Esophagus muscularis mucosa (tissue), 4 donors: Measurements from ENCODE around the gene AK4.

ENCODE experiments used
- CTCF ChIP-seq, 3 experiments: fragments of 200-600 bp in 2 of 3; fragments of 450-650 bp in 1 of 3; sonication (generic) in 2 of 3; IDR thresholded peaks; one replicate each; pipeline ENCODE4 v1.5.1; 2017 to 2019; ENCODE audit warnings: antibody characterized with exemption in 3 of 3, mild to moderate bottlenecking in 2 of 3, moderate library complexity in 1 of 3
- EP300 ChIP-seq: sonication (generic); formaldehyde crosslinking; IDR thresholded peaks from one replicate; pipeline ENCODE4 v1.6.1; 2017; ENCODE audit warnings: antibody characterized with exemption
- POLR2A ChIP-seq: fragments of 450-650 bp; IDR thresholded peaks from one replicate; pipeline ENCODE4 v1.6.1; 2017; ENCODE audit warnings: antibody characterized with exemption, moderate library complexity, mild to moderate bottlenecking, low read depth

- no peak for TF ChIP-seq CTCF (IDR thresholded peaks at IDR 0.05)
- no peak for TF ChIP-seq POLR2A
- TF ChIP-seq EP300, result no peak
Observed at GRCh38 chr1:65247419-65248359, 99.7 kb downstream of the AK4 start.
